Measurements from ENCODE around the gene CLMN. TPM values are rescaled to one million over a fixed set of nuclear protein-coding genes. Genes with fewer than 3 reads are reported as not detected.
A peak's percentile ranks its signal among the peaks of the same experiment; 100 is the strongest.

The CLMN gene
- polyA plus RNA-seq, 3 donors: 22.0 to 33.7 (median 23.2) TPM

DNA sequence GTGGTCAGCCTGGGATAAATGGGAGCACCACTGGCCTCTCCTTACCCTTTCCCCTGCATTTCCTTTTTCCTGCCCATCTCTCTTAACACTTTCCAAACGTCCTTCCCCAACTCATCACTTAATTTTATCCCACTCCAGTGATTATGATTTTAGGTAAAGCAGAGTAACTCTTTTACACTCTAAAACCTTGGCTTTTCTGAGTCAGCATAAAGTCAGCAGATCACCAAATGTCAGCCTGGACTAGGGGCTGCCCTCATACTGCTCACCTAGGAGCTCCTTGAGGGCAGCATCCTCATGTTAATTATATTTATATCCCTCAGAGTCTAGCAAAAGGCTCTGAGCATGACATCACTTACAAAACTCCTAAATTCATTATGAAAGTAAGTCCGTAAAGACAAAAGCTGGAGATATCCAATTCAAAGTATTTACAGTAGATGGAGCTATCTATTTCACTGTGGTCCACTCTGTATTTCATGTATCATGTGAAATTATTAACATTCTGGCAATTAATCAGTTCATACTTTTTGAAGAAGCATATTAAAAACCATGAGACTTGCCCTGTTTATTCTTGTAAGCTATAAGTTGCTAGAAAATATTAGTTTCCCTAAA lies 145.4 kb downstream of the CLMN start:
- H3K9ac ChIP-seq (ENCODE audit: insufficient read depth, low read length, poor library complexity, severe bottlenecking): no peak overlapping the region
- WGBS (ENCODE audit: insufficient coverage): no CpG with 5 or more reads among the region's 2 CpGs
- no peak overlapping the region for H3K4me3 Mint-ChIP-seq

DNA sequence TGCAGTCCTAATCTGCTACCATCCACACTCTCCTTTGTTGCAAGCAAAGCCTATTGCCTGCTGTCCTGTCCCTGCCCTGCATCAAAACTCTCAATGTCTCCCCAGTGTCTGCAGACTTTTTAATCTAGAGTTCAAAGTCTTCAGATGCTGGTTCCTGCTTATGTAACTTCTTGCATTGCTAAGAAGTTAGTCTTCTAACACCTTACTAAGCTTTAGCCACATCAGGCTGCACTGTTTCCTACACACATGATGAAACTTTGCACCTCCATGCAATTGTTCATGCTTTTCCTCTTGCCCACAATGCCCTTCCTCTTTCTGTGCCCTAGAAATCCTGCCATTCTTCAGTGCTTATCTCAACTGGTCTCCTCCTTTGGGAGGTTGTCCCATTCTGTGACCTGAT lies 146.2 kb downstream of the CLMN start:
- TF ChIP-seq, protein P1, sequence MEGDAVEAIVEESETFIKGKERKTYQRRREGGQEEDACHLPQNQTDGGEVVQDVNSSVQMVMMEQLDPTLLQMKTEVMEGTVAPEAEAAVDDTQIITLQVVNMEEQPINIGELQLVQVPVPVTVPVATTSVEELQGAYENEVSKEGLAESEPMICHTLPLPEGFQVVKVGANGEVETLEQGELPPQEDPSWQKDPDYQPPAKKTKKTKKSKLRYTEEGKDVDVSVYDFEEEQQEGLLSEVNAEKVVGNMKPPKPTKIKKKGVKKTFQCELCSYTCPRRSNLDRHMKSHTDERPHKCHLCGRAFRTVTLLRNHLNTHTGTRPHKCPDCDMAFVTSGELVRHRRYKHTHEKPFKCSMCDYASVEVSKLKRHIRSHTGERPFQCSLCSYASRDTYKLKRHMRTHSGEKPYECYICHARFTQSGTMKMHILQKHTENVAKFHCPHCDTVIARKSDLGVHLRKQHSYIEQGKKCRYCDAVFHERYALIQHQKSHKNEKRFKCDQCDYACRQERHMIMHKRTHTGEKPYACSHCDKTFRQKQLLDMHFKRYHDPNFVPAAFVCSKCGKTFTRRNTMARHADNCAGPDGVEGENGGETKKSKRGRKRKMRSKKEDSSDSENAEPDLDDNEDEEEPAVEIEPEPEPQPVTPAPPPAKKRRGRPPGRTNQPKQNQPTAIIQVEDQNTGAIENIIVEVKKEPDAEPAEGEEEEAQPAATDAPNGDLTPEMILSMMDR (IDR thresholded peaks at IDR 0.05): no peak
- Histone ChIP-seq H3K36me3 (replicated peaks in 1 of 2; ENCODE audit: control insufficient read depth in 1 of 2, insufficient read depth in 2 of 2, low read length in 2 of 2) (no peaks in the 10 kb centered on the region), H3K79me2 (ENCODE audit: insufficient read depth, low read length) (no peaks in the 10 kb centered on the region), H3K27me3 (ENCODE audit: control insufficient read depth in 2 of 2, insufficient read depth in 2 of 2, low read length in 2 of 2) (no peaks in the 10 kb centered on the region), H3K4me1 (ENCODE audit: control insufficient read depth in 1 of 2, insufficient read depth in 2 of 2, low read length in 2 of 2) (peaks cover 24 to 25% of the 10 kb centered on the region in 2 donors), H3K4me2 (replicated peaks; ENCODE audit: extremely low read depth, low read length, poor library complexity, severe bottlenecking) (peak overlapping the region; percentile 9), H3K9me3 (replicated peaks in 1 of 2; ENCODE audit: control insufficient read depth in 1 of 2, insufficient read depth in 1 of 2, low read length in 2 of 2) (no peaks in the 10 kb centered on the region), H3K27ac (ENCODE audit: low read depth in 1 of 2, low read length in 2 of 2) (peak overlapping the region in 1 of 2 donors; percentile 67), H2AFZ (ENCODE audit: insufficient read depth, low read depth, low read length, poor library complexity, severe bottlenecking) (peak overlapping the region; percentile 9), H3K9ac (ENCODE audit: insufficient read depth, low read length, poor library complexity, severe bottlenecking) (no peak overlapping the region), H4K20me1 (ENCODE audit: insufficient read depth, low read length) (no peaks in the 10 kb centered on the region), H3K4me3 (replicated peaks in 1 of 3; ENCODE audit: low read depth in 2 of 3, low read length in 3 of 3) (no peak overlapping the region)
- peak; percentile 20 to 52 (median 37) for DNase-seq
- H3K27ac Mint-ChIP-seq: peak overlapping the region; percentile 2 to 83 (median 43)
- intact Hi-C loops (cut with micrococcal nuclease): no loop called here
- peaks cover 24% of the 10 kb centered on the region for H3K4me1 Mint-ChIP-seq
- H3K27me3 Mint-ChIP-seq (ENCODE audit: low read depth in 3 of 3): peaks cover 0 to 2% (median 0%) of the 10 kb centered on the region in 3 donors
- H3K36me3 Mint-ChIP-seq: peaks cover 2% of the 10 kb centered on the region in 2 donors
- peak overlapping the region in 1 of 2 donors; percentile 47 for H3K4me3 Mint-ChIP-seq
- peaks cover 0 to 2% (median 0%) of the 10 kb centered on the region in 7 donors for H3K9me3 Mint-ChIP-seq

More for the DNA sequence above, 145.4 kb downstream of the CLMN start:
- H3K27ac ChIP-seq (ENCODE audit: low read depth in 1 of 2, low read length in 2 of 2): no peak overlapping the region
- Mint-ChIP-seq H3K27ac (peak overlapping the region in 3 of 7 donors; percentile 2 to 78 (median 55)), H3K4me1 (peaks cover 24% of the 10 kb centered on the region), H3K36me3 (peaks cover 2% of the 10 kb centered on the region in 2 donors), H3K9me3 (peaks cover 0 to 2% (median 0%) of the 10 kb centered on the region in 7 donors), H3K27me3 (ENCODE audit: low read depth in 3 of 3) (peaks cover 0 to 2% (median 0%) of the 10 kb centered on the region in 3 donors)
- H4K20me1 ChIP-seq (ENCODE audit: insufficient read depth, low read length): no peaks in the 10 kb centered on the region
- H3K4me1 ChIP-seq (ENCODE audit: control insufficient read depth in 1 of 2, insufficient read depth in 2 of 2, low read length in 2 of 2): peaks cover 24 to 25% of the 10 kb centered on the region in 2 donors
- no peaks in the 10 kb centered on the region for H3K9me3 ChIP-seq (replicated peaks in 1 of 2; ENCODE audit: control insufficient read depth in 1 of 2, insufficient read depth in 1 of 2, low read length in 2 of 2)
- H3K4me3 ChIP-seq (replicated peaks in 1 of 3; ENCODE audit: low read depth in 2 of 3, low read length in 3 of 3): no peak overlapping the region
- no peaks in the 10 kb centered on the region for H3K36me3 ChIP-seq (replicated peaks in 1 of 2; ENCODE audit: control insufficient read depth in 1 of 2, insufficient read depth in 2 of 2, low read length in 2 of 2)
- DNase-seq: no peak
- peak overlapping the region; percentile 9 for H2AFZ ChIP-seq (ENCODE audit: insufficient read depth, low read depth, low read length, poor library complexity, severe bottlenecking)
- H3K79me2 ChIP-seq (ENCODE audit: insufficient read depth, low read length): no peaks in the 10 kb centered on the region
- TF ChIP-seq, protein P1 (IDR thresholded peaks at IDR 0.05): no peak
- no peaks in the 10 kb centered on the region for H3K27me3 ChIP-seq (ENCODE audit: control insufficient read depth in 2 of 2, insufficient read depth in 2 of 2, low read length in 2 of 2)
- intact Hi-C loops (cut with micrococcal nuclease): no loop called here
- no peak overlapping the region for H3K4me2 ChIP-seq (replicated peaks; ENCODE audit: extremely low read depth, low read length, poor library complexity, severe bottlenecking)
